Endometrium (tissue), 2 donors: Measurements from ENCODE around the gene ADAMTS2.
"Not testable (repeated sequence)": the region's sequence is repeated elsewhere in the genome, so short reads cannot be mapped to it uniquely, and the experiment has no call there.

Experiments used
- FAIRE-seq: peaks from 2 replicates; lab custom pipeline; 2012; peaks lifted over from hg19 to GRCh38; lab: Jason Lieb, UNC
- donor health status: control.
- donor health status: control.

The ADAMTS2 gene

GRCh38 chr5:179296150-179296821 lies 49.0 kb downstream of the ADAMTS2 start:
- FAIRE-seq, result no peak

DNA sequence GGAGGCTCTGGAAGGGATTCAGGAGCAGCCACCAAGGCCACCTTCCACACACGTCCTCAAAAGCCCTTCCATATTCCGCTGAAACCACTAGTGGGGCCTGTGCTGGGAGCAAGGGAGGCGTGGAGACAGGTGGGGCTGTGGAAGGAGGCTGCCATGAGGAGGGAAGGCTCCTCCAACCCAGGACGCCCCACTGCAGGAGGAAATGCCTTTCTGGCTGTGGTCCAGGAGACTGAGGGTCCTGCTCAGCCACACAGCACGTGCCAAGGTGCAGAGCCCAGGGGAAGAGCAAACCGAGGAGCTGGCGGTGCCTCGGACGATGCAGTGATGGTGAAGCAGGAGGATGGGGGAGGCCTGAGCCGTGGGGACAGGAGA lies 49.5 kb downstream of the ADAMTS2 start:
- FAIRE-seq, result no peak

DNA sequence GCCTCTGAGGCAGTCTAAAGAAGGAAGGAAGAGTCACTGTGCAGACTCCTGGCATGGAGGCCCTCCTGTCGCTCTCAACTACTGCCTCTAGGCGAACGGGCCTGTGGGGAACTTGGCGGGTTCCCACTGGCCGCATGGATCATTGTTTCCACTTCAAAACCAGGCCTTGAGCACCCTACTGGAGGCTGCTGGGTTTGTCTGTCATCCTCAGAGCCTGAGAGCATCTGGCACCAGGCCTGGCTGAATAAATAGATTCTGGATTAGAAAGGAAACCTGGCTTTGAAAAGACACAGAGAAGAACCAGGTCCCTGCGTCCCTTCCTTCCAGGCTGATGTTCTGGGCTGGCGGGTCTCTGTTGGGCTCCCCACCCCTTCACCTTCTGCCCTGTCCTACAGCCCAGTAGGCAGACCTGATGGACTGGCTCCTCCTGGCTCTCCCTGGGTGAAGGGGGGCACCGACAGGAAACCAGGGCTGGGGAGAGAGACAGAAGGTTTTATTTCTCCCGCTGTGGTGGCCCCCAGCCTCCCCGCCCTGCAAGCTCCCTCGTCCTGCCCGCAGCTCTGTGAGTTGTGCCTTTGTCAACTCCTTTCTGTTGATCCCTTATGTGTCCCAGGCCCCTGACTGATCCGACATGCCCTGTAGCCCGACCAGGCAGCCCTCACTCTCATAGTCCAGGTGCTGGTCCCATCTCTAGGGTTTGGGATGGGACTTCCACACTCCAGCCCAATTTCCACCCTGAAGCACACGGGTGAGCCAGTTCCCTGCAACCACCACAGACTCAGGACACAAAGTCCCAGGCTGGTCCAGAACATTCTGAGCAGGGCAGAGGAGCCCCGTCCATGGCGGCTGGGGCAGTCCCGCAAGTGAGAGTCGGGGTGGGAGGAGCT lies 50.1 kb downstream of the ADAMTS2 start:
- FAIRE-seq, result no peak

GRCh38 chr5:179294131-179294780 lies 51.0 kb downstream of the ADAMTS2 start:
- no peak for FAIRE-seq

GRCh38 chr5:179292681-179293635 lies 52.3 kb downstream of the ADAMTS2 start:
- no peak for FAIRE-seq

GRCh38 chr5:179292202-179292601 lies 53.1 kb downstream of the ADAMTS2 start:
- no peak for FAIRE-seq

- FAIRE-seq, result no peak
Measured at GRCh38 chr5:179290681-179291540, 54.4 kb downstream of the ADAMTS2 start.

DNA sequence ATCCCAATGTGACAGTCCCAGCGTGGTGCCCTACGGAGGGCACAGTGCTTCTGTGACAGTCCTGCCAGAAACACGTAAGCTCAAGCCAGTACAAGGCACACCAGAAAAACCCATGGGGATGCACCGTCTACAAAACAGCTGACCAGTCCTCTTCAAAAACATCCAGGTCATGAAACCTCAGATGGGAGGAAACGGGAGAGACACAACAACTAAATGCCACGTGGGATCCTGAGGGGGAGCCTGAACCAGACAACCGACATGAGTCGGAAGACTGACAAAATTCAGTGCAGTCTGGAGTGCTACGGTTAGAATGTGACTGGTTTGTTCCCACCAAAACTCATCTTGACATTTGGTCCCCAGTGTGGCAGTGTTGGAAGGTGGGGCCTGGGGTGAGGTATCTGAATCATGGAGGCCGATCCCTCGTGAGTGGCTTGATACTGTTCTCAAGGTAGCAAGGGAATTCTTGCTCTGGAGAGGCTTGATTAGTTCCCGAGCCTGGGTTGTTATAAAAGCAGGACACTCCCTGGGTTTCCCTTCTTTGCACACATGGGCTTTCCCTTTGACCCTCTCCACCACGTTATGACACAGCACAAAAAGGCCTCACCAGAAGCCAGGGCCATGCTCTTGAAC lies 55.4 kb downstream of the ADAMTS2 start:
- no peak for FAIRE-seq

DNA sequence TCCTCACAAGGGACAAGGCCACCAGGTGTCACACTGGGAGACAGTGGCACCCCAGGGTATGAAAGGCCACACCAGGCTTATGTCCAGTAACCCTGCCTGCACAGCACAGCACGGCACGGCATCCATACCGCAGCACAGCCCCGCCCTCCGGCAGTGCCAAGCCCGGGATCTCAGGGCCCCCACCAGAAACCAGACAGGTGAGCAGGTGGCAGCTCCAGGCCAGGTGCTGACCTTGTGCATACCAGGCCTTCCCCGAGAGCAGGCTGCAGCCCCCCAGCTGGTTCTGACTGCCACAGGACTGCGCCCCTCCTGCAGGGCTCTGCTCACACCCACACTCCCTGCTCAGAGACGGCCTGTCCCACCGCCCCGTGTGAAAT lies 56.5 kb downstream of the ADAMTS2 start:
- no peak for FAIRE-seq

GRCh38 chr5:179288101-179288808 lies 57.0 kb downstream of the ADAMTS2 start:
- FAIRE-seq, result no peak

DNA sequence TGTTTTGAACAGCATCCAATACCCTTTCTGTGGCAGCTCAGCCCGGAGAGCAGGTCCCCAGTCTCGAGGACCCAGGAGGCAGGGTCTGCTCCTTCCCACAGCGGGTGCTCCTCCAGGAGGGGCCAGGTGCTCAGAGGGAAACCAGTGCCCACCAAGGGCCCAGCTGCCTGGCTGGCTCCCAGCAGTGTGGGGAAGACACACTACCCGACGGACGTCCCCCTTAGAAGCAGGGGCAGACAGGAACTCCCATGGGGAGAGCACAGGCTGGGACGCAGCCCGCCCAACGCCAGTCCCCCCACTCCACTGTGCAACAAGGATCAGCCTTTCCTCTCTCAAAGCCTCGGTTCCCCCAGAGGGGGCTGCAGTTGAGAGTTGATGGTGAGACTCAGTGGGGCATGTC lies 57.6 kb downstream of the ADAMTS2 start:
- FAIRE-seq, result no peak

- no peak for FAIRE-seq
Measured at GRCh38 chr5:179287071-179287470, 58.2 kb downstream of the ADAMTS2 start.

DNA sequence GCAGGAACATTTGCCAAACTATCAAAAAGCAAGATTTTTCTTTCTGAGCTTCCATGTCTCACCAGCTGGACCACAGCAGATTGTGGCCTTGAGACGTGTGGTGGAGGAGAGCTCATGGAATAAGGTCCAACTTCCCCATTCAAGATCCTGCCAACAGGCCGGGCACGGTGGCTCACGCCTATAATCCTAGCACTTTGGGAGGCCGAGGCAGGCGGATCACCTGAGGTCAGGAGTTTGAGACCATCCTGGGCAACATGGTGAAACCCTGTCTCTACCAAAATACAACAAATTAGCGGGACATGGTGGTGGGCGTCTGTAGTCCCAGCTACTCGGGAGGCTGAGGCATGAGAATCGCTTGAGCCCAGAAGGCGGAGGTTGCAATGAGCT lies 59.5 kb downstream of the ADAMTS2 start:
- not testable (repeated sequence) for FAIRE-seq

GRCh38 chr5:179284751-179285631 lies 60.3 kb downstream of the ADAMTS2 start:
- FAIRE-seq, result no peak

- FAIRE-seq, result not testable (repeated sequence)
Measured at GRCh38 chr5:179283908-179284307, 61.4 kb downstream of the ADAMTS2 start.

DNA sequence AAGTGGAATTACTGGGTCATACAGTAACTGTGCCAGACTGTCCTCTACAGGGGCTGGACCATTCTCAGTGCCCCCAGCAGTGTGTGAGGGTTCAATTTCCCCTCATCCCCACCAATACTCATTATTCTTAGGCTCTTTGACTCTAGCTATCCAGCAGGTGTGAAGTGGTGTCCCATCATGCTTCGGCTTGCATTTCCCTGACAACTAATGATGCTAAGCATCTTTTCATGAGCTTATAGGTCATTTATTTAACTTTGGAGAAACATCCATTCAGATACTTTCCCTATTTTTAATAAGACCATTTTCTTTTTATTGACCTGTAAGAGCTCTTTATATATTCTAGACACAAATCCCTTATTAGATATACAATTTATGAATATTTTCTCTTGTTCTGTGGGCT lies 63.6 kb downstream of the ADAMTS2 start:
- FAIRE-seq, result no peak

GRCh38 chr5:179280095-179280490 lies 65.2 kb downstream of the ADAMTS2 start:
- FAIRE-seq, result no peak

DNA sequence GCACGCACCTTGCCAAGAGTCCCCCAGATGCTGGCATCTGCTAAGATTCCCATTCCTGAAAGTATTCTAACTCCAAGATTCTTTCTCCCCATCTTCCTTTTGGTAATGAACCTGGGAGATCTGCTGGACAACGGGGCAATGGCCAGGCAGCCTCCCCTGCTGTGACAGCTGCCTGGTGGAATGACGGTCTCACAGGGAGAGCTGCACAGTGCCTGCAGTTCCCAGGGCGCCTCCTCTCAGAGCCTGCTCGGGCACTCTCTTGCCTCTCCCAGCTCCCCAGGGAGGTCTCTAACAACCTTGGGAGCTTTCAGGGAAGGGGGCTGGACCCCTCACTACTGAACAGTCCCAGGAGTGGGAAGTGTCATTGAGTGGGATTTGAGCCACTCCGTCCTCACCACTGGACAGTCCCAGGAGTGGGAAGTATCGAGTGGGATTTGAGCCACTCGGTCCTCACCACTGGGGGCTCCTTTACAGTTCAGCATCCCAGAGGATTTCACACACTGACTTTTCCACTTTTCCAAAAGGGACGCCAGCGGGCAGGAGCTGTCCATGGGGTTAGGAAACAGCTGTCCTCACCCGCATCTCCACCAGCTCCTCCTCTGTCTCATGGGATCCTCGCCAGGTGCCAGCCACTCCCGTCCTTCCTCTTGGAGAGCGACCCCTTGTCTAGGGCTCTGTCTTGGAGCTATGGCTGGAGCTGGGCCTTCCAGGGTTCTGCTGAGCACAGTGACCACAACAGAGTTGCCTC lies 65.7 kb downstream of the ADAMTS2 start:
- FAIRE-seq, result no peak
